Hepatocyte (in vitro differentiated cells): Measurements from ENCODE around the gene FILIP1. TPM values are rescaled to one million over a fixed set of nuclear protein-coding genes. Genes with fewer than 3 reads are reported as not detected.

ENCODE experiments used
- DNase-seq: peaks from one replicate; pipeline ENCODE4 v3.0.0-alpha.2; 2016; ENCODE audit warnings: low spot score
- H2AFZ ChIP-seq: fragments of 200-600 bp; sonication (generic); 2 replicates; pipeline ENCODE4 v1.6.0; 2016; ENCODE audit warnings: antibody characterized with exemption, mild to moderate bottlenecking
- H3K27ac ChIP-seq: fragments of 200-600 bp; sonication (generic); 2 replicates; pipeline ENCODE4 v1.5.1; 2016; ENCODE audit warnings: mild to moderate bottlenecking
- H3K27me3 ChIP-seq: fragments of 200-600 bp; sonication (generic); 2 replicates; pipeline ENCODE4 v1.6.1; 2016
- H3K36me3 ChIP-seq: fragments of 200-600 bp; sonication (generic); replicated peaks from 2 replicates; pipeline ENCODE4 v1.5.1; 2016; ENCODE audit warnings: low read depth; ENCODE audit not compliant: insufficient read depth
- H3K4me1 ChIP-seq: fragments of 200-600 bp; sonication (generic); 2 replicates; pipeline ENCODE4 v1.5.1; 2016; ENCODE audit warnings: mild to moderate bottlenecking, moderate library complexity; ENCODE audit not compliant: insufficient read depth
- H3K4me2 ChIP-seq: fragments of 200-600 bp; sonication (generic); 2 replicates; pipeline ENCODE4 v1.6.0; 2016
- H3K4me3 ChIP-seq: fragments of 200-600 bp; sonication (generic); 2 replicates; pipeline ENCODE4 v1.5.1; 2016; ENCODE audit warnings: mild to moderate bottlenecking
- H3K79me2 ChIP-seq: fragments of 200-600 bp; sonication (generic); 2 replicates; pipeline ENCODE4 v1.6.0; 2017; ENCODE audit warnings: mild to moderate bottlenecking
- H3K9me2 ChIP-seq: fragments of 200-600 bp; sonication (generic); replicated peaks from 2 replicates; pipeline ENCODE4 v1.6.0; 2017; ENCODE audit warnings: mild to moderate bottlenecking; ENCODE audit not compliant: insufficient read depth
- H3K9me3 ChIP-seq: fragments of 200-600 bp; sonication (generic); 2 replicates; pipeline ENCODE4 v1.5.1; 2016; ENCODE audit warnings: low read depth, mild to moderate bottlenecking
- H4K20me1 ChIP-seq: fragments of 200-600 bp; sonication (generic); 2 replicates; pipeline ENCODE4 v1.6.0; 2016; ENCODE audit warnings: mild to moderate bottlenecking; ENCODE audit not compliant: insufficient read depth, poor library complexity, severe bottlenecking
- CTCF ChIP-seq: fragments of 200-600 bp; sonication (generic); IDR thresholded peaks from 2 replicates; pipeline ENCODE4 v1.5.1; 2016; ENCODE audit warnings: antibody characterized with exemption, mild to moderate bottlenecking; ENCODE audit not compliant: poor library complexity
- EZH2 ChIP-seq: fragments of 200-600 bp; sonication (generic); IDR thresholded peaks from 2 replicates; pipeline ENCODE4 v1.6.1; 2016; ENCODE audit warnings: antibody characterized with exemption, mild to moderate bottlenecking, borderline replicate concordance
- EZH2phosphoT487 ChIP-seq: fragments of 200-600 bp; sonication (generic); IDR thresholded peaks from one replicate; pipeline ENCODE4 v1.6.1; 2018; ENCODE audit warnings: antibody characterized with exemption, mild to moderate bottlenecking, low read depth, moderate library complexity; ENCODE audit not compliant: unreplicated experiment, severe bottlenecking
- WGBS: methylation state at CpG from one replicate; pipeline ENCODE4 v1.1.6; 2016; ENCODE audit warnings: low lambda C conversion rate; ENCODE audit errors: missing lambda C conversion rate; 5-methylcytosine and 5-hydroxymethylcytosine counted together
- polyA plus RNA-seq: library from polyadenylated mRNA; unstranded; fragments of >200 nt; fragmentation: Nextera tagmentation; extraction: Ambion mirVana; gene quantifications from 2 replicates; pipeline ENCODE4 v1.2.1, GENCODE V29; 2016
- total RNA-seq: library from RNA; depleted of rRNA; stranded (reverse); fragments of >200 nt; gene quantifications from 2 replicates; pipeline ENCODE4 v1.2.3, GENCODE V29; 2014

The FILIP1 gene
- total and polyA plus RNA-seq, 2 experiments from 2014 or later, result 4.1 to 6.0 TPM

- Histone ChIP-seq H3K9me3 (no peaks in the 10 kb centered on the region), H2AFZ (no peak overlapping the region), H3K9me2 (no peaks in the 10 kb centered on the region), H3K4me3 (no peak overlapping the region), H3K27ac (no peak overlapping the region), H3K79me2 (no peaks in the 10 kb centered on the region), H3K27me3 (no peaks in the 10 kb centered on the region), H3K36me3 (no peaks in the 10 kb centered on the region), H3K4me2 (no peak overlapping the region), H3K4me1 (no peaks in the 10 kb centered on the region), H4K20me1 (no peaks in the 10 kb centered on the region)
- DNase-seq, result no peak
- no peak for TF ChIP-seq EZH2
- no peak for TF ChIP-seq CTCF
- no peak for TF ChIP-seq EZH2phosphoT487
- WGBS, result 72% methylated on average over 11 of the region's 11 CpGs
Measured at GRCh38 chr6:75308250-75308988, 185.2 kb downstream of the FILIP1 start.

- H2AFZ ChIP-seq, result no peak overlapping the region
- H3K4me2 ChIP-seq, result no peak overlapping the region
- no peaks in the 10 kb centered on the region for H3K9me2 ChIP-seq
- no peaks in the 10 kb centered on the region for H3K27me3 ChIP-seq
- H3K4me3 ChIP-seq, result no peak overlapping the region
- no peaks in the 10 kb centered on the region for H3K79me2 ChIP-seq
- H3K4me1 ChIP-seq, result no peaks in the 10 kb centered on the region
- DNase-seq, result no peak
- no peak overlapping the region for H3K27ac ChIP-seq
- no peaks in the 10 kb centered on the region for H4K20me1 ChIP-seq
- H3K9me3 ChIP-seq, result no peaks in the 10 kb centered on the region
- no peak for TF ChIP-seq EZH2
- TF ChIP-seq EZH2phosphoT487, result no peak
- TF ChIP-seq CTCF, result no peak
- WGBS, result 78% methylated on average over 2 of the region's 2 CpGs
- no peaks in the 10 kb centered on the region for H3K36me3 ChIP-seq
Measured at GRCh38 chr6:75307364-75308004, 186.1 kb downstream of the FILIP1 start.

- TF ChIP-seq EZH2phosphoT487 (no peak), CTCF (no peak), EZH2 (no peak)
- DNase-seq, result no peak
- WGBS, result 71% methylated on average over 3 of the region's 3 CpGs
Measured at GRCh38 chr6:75306064-75306463, 187.5 kb downstream of the FILIP1 start.

More at GRCh38 chr6:75306064-75306463, 187.5 kb downstream of the FILIP1 start:
- Histone ChIP-seq H3K9me2 (no peaks in the 10 kb centered on the region), H3K36me3 (no peaks in the 10 kb centered on the region), H3K27ac (no peak overlapping the region), H3K79me2 (no peaks in the 10 kb centered on the region), H3K27me3 (no peaks in the 10 kb centered on the region), H3K4me2 (no peak overlapping the region), H3K4me3 (no peak overlapping the region), H3K9me3 (no peaks in the 10 kb centered on the region), H3K4me1 (no peaks in the 10 kb centered on the region), H4K20me1 (no peaks in the 10 kb centered on the region), H2AFZ (no peak overlapping the region)
